NB4 (cell line): Measurements from ENCODE around the gene SBNO2.

Experiments used
- DNase-seq: peaks from one replicate; pipeline ENCODE4 v3.0.0; 2010; ENCODE audit warnings: low read depth
- H3K4me3 ChIP-seq: one replicate; pipeline ENCODE4 v1.5.1; 2011; ENCODE audit warnings: mild to moderate bottlenecking, low read depth, low read length, moderate library complexity
- CTCF ChIP-seq: IDR thresholded peaks from one replicate; pipeline ENCODE4 v1.5.1; 2012; ENCODE audit warnings: low read depth, low read length
- MAX ChIP-seq: IDR thresholded peaks from 2 replicates; pipeline ENCODE4 v1.6.1; 2011; ENCODE audit warnings: low read depth, low read length
- MYC ChIP-seq: IDR thresholded peaks from 2 replicates; pipeline ENCODE4 v1.6.1; 2011; ENCODE audit warnings: low read depth, low read length
- POLR2A ChIP-seq: IDR thresholded peaks from 2 replicates; pipeline ENCODE4 v1.6.1; 2011; ENCODE audit warnings: mild to moderate bottlenecking; ENCODE audit not compliant: insufficient read length; ENCODE audit errors: extremely low read depth

Gene SBNO2

GRCh38 chr19:1189419-1189818 is 15.4 kb upstream of the SBNO2 start:
- TF ChIP-seq MAX (no peak), MYC (no peak), POLR2A (no peak), CTCF (no peak)
- no peak overlapping the region for H3K4me3 ChIP-seq
- peak; percentile 41 for DNase-seq

GRCh38 chr19:1183543-1184172 is 9.6 kb upstream of the SBNO2 start:
- DNase-seq = no peak
- no peak overlapping the region for H3K4me3 ChIP-seq
- TF ChIP-seq MYC = no peak
- no peak for TF ChIP-seq POLR2A
- no peak for TF ChIP-seq MAX
- no peak for TF ChIP-seq CTCF

GRCh38 chr19:1182727-1183126 is 8.7 kb upstream of the SBNO2 start:
- no peak for DNase-seq
- TF ChIP-seq POLR2A = no peak
- no peak for TF ChIP-seq MAX
- TF ChIP-seq CTCF = no peak
- H3K4me3 ChIP-seq = no peak overlapping the region

DNA sequence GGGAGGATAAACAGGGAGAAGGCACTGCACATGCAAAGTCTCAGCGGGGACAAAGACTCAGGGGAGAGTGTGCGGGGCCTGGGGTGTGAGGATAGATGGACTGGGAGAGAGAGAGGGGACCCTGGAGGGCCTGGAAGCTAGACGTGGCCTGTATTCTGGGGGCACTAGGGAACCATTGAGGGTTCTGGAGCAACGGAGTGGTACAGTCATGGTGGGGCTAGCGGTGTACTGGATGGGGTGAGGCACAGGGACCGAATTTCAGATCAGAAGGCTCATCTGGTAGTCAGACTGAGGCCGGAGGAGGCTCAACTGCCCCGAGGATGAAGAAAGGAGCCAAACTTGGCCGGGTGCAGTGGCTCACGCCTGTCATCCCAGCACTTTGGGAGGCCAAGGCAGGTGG is 8.0 kb upstream of the SBNO2 start:
- H3K4me3 ChIP-seq = no peak overlapping the region
- TF ChIP-seq MAX (no peak), POLR2A (no peak), MYC (no peak), CTCF (no peak)
- no peak for DNase-seq

- no peak for TF ChIP-seq CTCF
- no peak for TF ChIP-seq MYC
- TF ChIP-seq MAX = no peak
- no peak for TF ChIP-seq POLR2A
- no peak for DNase-seq
- H3K4me3 ChIP-seq = no peak overlapping the region
Measured at GRCh38 chr19:1181606-1182005, 7.5 kb upstream of the SBNO2 start.
